Natural killer cell (primary cell): Measurements from ENCODE around the gene BTBD6. TPM values are rescaled to one million over a fixed set of nuclear protein-coding genes. Genes with fewer than 3 reads are reported as not detected.
"Not testable (repeated sequence)": the region's sequence is repeated elsewhere in the genome, so short reads cannot be mapped to it uniquely, and the experiment has no call there.

Experiments
- ATAC-seq, 3 donors: fragments of 150-1000 bp in 2 of 3; fragments of 200-7000 bp in 1 of 3; cut with Tn5 transposase; 1 replicate in 1 of 3; 2 replicates in 2 of 3; pipeline ENCODE4 v1.10.0; 2021; ENCODE audit warnings: mild to moderate bottlenecking in 2 of 3, moderate library complexity in 2 of 3
- DNase-seq, 2 donors: peaks; one replicate each; pipeline versions ENCODE4 v3.0.0 to v3.0.0-alpha.2; 2013 to 2021; ENCODE audit warnings: mixed read lengths in 1 of 2
- H3K27ac ChIP-seq: one replicate; pipeline ENCODE4 v1.5.1; 2013; ENCODE audit warnings: mild to moderate bottlenecking, low read length
- H3K27me3 ChIP-seq: one replicate; pipeline ENCODE4 v1.6.1; 2013; ENCODE audit warnings: low read length; ENCODE audit not compliant: control insufficient read depth, insufficient read depth
- H3K36me3 ChIP-seq: one replicate; pipeline ENCODE4 v1.6.1; 2013; ENCODE audit warnings: low read length; ENCODE audit not compliant: control insufficient read depth, insufficient read depth
- H3K4me1 ChIP-seq: one replicate; pipeline ENCODE4 v1.6.1; 2013; ENCODE audit warnings: low read length; ENCODE audit not compliant: control insufficient read depth, insufficient read depth
- H3K4me3 ChIP-seq: one replicate; pipeline ENCODE4 v1.5.1; 2013; ENCODE audit warnings: low read length
- H3K9me3 ChIP-seq: one replicate; pipeline ENCODE4 v1.6.1; 2013; ENCODE audit warnings: low read length; ENCODE audit not compliant: control insufficient read depth, insufficient read depth
- H3K27ac Mint-ChIP-seq, 2 donors: one replicate each; pipeline ENCODE4 v1.8.0; 2022; ENCODE audit warnings: mild to moderate bottlenecking in 2 of 2, mixed read lengths in 2 of 2, moderate library complexity in 1 of 2
- H3K27me3 Mint-ChIP-seq, 2 donors: one replicate each; pipeline ENCODE4 v1.8.0; 2022; ENCODE audit warnings: low read depth in 2 of 2, mixed read lengths in 2 of 2
- H3K36me3 Mint-ChIP-seq: one replicate; pipeline ENCODE4 v1.8.0; 2022; ENCODE audit warnings: mixed read lengths
- H3K4me1 Mint-ChIP-seq, 2 donors: one replicate each; pipeline ENCODE4 v1.8.0; 2022; ENCODE audit warnings: mixed read lengths in 2 of 2
- H3K4me3 Mint-ChIP-seq: one replicate; pipeline ENCODE4 v1.8.0; 2022; ENCODE audit warnings: mild to moderate bottlenecking, moderate library complexity, mixed read lengths
- H3K9me3 Mint-ChIP-seq, 2 donors: one replicate each; pipeline ENCODE4 v1.8.0; 2022; ENCODE audit warnings: mixed read lengths in 2 of 2
- CTCF ChIP-seq: fragments of 200-600 bp; IDR thresholded peaks from one replicate; pipeline ENCODE4 v1.8.0; 2022; ENCODE audit warnings: antibody characterized with exemption
- WGBS: methylation state at CpG from one replicate; pipeline ENCODE4 v1.1.7; 2013; ENCODE audit warnings: missing lambda C conversion rate; ENCODE audit not compliant: insufficient coverage; 5-methylcytosine and 5-hydroxymethylcytosine counted together
- intact Hi-C: fragments of 100-400 bp; cut with micrococcal nuclease; formaldehyde crosslinking; loops from one replicate; pipeline ENCODE4 v1.14.2; 2022
- total RNA-seq, 4 donors: library from RNA; stranded (reverse); fragments of 120-200 nt in 1 of 4; gene quantifications; one replicate each; pipeline versions ENCODE4 v1.2.3 to v1.2.4, GENCODE V29; 2013 to 2022

The BTBD6 gene
- total RNA-seq, 3 donors from 2014 or later (not counting 1 experiment from before 2014, with no cell fraction given) = 30.9 to 48.7 (median 44.2) TPM

GRCh38 chr14:105292826-105293711, 44.7 kb downstream of the BTBD6 start:
- Mint-ChIP-seq H3K4me1 (peaks cover 34 to 44% of the 10 kb centered on the region in 2 donors), H3K27me3 (no peaks in the 10 kb centered on the region), H3K4me3 (peak overlapping the region; percentile 40), H3K27ac (peak overlapping the region; percentile 92 to 96), H3K36me3 (no peaks in the 10 kb centered on the region), H3K9me3 (no peaks in the 10 kb centered on the region)
- H3K9me3 ChIP-seq = no peaks in the 10 kb centered on the region
- intact Hi-C loops = loop anchor here (10.0 kb wide), 1 partner anchor 88 kb away; no protein-coding TSS in a partner anchor
- DNase-seq = peak in 1 of 2 donors; percentile 41
- H3K36me3 ChIP-seq = no peaks in the 10 kb centered on the region
- peaks cover 55% of the 10 kb centered on the region for H3K4me1 ChIP-seq
- H3K27ac ChIP-seq = peak overlapping the region; percentile 75
- peak overlapping the region; percentile 1 for H3K4me3 ChIP-seq
- 23% methylated on average over 26 of the region's 26 CpGs for WGBS
- no peak for ATAC-seq
- no peak for TF ChIP-seq CTCF
- H3K27me3 ChIP-seq = no peaks in the 10 kb centered on the region

- no peak for TF ChIP-seq CTCF
- H3K4me1 ChIP-seq = peaks cover 58% of the 10 kb centered on the region
- Mint-ChIP-seq H3K4me1 (peaks cover 32 to 49% of the 10 kb centered on the region in 2 donors), H3K36me3 (no peaks in the 10 kb centered on the region), H3K9me3 (no peaks in the 10 kb centered on the region), H3K4me3 (peak overlapping the region; percentile 66), H3K27ac (peak overlapping the region; percentile 92 to 96), H3K27me3 (no peaks in the 10 kb centered on the region)
- H3K27ac ChIP-seq = peak overlapping the region; percentile 75
- H3K9me3 ChIP-seq = no peaks in the 10 kb centered on the region
- no peak overlapping the region for H3K4me3 ChIP-seq
- H3K36me3 ChIP-seq = no peaks in the 10 kb centered on the region
- DNase-seq = peak; percentile 73 to 82
- H3K27me3 ChIP-seq = no peaks in the 10 kb centered on the region
- WGBS = 25% methylated on average over 15 of the region's 15 CpGs
- peak; percentile 67 to 83 (median 72) for ATAC-seq
- intact Hi-C loops = loop anchor here (10.0 kb wide), 1 partner anchor 89 kb away; no protein-coding TSS in a partner anchor
Observed at GRCh38 chr14:105294142-105294597, 45.8 kb downstream of the BTBD6 start.

- H3K36me3 Mint-ChIP-seq, H3K36me3 ChIP-seq, H3K27ac ChIP-seq, H3K9me3 Mint-ChIP-seq, H3K27me3 Mint-ChIP-seq, H3K27me3 ChIP-seq, ATAC-seq, H3K4me3 ChIP-seq, H3K27ac Mint-ChIP-seq, H3K9me3 ChIP-seq, DNase-seq: not testable (repeated sequence)
- WGBS = 95% methylated on average over 10 of the region's 11 CpGs
- Mint-ChIP-seq H3K4me1 (peaks cover 30 to 47% of the 10 kb centered on the region in 2 donors), H3K4me3 (peak overlapping the region; percentile 9)
- peaks cover 47% of the 10 kb centered on the region for H3K4me1 ChIP-seq
- intact Hi-C loops = loop anchor here (10.0 kb wide), 1 partner anchor 93 kb away; no protein-coding TSS in a partner anchor
Observed at GRCh38 chr14:105297311-105297710, 49.0 kb downstream of the BTBD6 start.
